HL-60 (cell line): ENCODE data around the gene BABAM2.

Experiments used
- REST ChIP-seq: IDR thresholded peaks from 2 replicates; pipeline ENCODE4 v1.6.1; 2012; ENCODE audit warnings: low read depth; ENCODE audit not compliant: insufficient replicate concordance
- SPI1 ChIP-seq: IDR thresholded peaks from 2 replicates; pipeline ENCODE4 v1.6.1; 2012; ENCODE audit warnings: low read depth, mild to moderate bottlenecking, borderline replicate concordance
- TF ChIP-seq, protein P1 (sequence below): IDR thresholded peaks from one replicate; pipeline ENCODE4 v1.5.1; 2011; ENCODE audit warnings: low read length, control low read depth, inconsistent platforms; ENCODE audit not compliant: insufficient read depth

GRCh38 chr2:28292491-28292890, 402.0 kb downstream of the BABAM2 start:
- TF ChIP-seq, protein P1, sequence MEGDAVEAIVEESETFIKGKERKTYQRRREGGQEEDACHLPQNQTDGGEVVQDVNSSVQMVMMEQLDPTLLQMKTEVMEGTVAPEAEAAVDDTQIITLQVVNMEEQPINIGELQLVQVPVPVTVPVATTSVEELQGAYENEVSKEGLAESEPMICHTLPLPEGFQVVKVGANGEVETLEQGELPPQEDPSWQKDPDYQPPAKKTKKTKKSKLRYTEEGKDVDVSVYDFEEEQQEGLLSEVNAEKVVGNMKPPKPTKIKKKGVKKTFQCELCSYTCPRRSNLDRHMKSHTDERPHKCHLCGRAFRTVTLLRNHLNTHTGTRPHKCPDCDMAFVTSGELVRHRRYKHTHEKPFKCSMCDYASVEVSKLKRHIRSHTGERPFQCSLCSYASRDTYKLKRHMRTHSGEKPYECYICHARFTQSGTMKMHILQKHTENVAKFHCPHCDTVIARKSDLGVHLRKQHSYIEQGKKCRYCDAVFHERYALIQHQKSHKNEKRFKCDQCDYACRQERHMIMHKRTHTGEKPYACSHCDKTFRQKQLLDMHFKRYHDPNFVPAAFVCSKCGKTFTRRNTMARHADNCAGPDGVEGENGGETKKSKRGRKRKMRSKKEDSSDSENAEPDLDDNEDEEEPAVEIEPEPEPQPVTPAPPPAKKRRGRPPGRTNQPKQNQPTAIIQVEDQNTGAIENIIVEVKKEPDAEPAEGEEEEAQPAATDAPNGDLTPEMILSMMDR, result no peak
- TF ChIP-seq REST (no peak), SPI1 (no peak)
